ENCODE measurements around the gene ARV1.

The ARV1 gene

DNA sequence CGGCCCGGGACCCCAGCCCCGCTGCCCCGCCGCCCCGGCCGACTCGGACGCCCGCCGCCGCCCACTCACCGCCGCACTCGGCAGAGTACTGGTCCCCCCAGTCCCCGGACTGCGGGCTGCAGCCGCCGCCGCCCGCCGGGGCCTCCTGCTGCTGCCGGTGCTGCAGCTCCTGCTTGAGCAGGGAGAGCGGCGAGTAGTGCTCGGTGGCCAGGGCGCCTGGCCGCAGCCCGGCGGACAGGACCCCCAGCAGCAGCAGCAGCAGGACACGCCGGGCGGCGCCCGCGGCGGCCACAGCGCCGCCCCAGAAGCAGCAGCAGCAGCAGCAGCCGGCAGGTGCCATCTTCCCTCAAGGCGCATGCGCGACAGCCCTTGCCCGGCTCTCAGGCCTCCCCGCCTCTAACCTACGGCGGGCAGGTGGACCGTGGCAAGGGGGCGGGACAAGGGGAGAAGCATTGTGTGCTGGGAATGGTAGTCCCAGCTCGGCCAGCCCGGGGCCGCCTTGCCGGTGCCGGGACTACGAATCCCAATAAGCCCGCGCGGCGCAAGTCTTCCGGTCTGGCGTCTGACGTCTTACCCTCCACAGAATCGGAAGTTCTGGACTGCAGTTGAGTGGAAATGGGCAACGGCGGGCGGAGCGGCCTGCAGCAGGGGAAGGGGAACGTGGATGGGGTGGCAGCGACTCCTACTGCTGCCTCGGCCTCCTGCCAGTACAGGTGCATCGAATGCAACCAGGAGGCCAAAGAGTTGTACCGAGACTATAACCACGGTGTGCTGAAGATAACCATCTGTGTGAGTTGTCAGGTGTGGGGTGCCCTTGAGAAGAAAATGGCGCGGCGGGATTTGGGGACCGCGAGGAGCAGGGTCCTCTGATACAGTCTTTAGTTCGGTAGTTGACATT, at the start of gene ARV1, which contains the start of gene TTC13:
TSS of gene ARV1 (plus strand) at position 604 of the 898 bp plus-strand sequence. CDS start at position 616, 12 bp downstream.
TSS of gene TTC13 (minus strand) at position 371 of the 898 bp plus-strand sequence. CDS start at position 340, 31 bp downstream.
- WGBS (ENCODE audit: insufficient coverage, insufficient read length): no CpG with 5 or more reads among the region's 79 CpGs
- no peaks in the 10 kb centered on the region for H3K4me1 ChIP-seq (ENCODE audit: control insufficient read depth, insufficient read depth, low read length)
- H3K27ac ChIP-seq (ENCODE audit: low read length): no peak within 1 kb of the TSS

DNA sequence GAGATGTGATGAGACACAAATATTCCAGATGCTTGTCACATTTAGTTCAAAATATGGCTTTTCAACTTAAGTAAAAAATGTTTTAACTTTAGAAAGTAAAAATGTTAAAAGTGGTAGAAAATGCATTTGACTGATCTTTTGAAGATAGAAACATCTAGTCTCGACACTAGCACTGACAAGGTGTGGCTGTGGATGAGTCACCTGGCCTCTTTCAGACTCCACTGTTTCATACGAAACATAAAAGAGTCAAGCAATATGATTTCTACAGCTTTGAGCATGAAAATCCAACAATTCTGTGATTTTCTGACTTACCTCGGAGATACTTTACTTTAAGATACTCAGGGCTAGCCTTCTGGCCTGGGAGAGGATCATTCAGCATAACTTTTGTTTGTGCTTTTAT, 47.9 kb upstream of the ARV1 start:
- WGBS (ENCODE audit: insufficient coverage, insufficient read length): no CpG with 5 or more reads among the region's 3 CpGs
- Histone ChIP-seq H3K4me3 (ENCODE audit: low read length) (no peak overlapping the region), H3K36me3 (ENCODE audit: control insufficient read depth, insufficient read depth, low read length) (no peaks in the 10 kb centered on the region), H3K4me1 (ENCODE audit: control insufficient read depth, insufficient read depth, low read length) (no peaks in the 10 kb centered on the region), H3K27ac (ENCODE audit: low read length) (no peak overlapping the region), H3K9me3 (ENCODE audit: control insufficient read depth, insufficient read depth, low read length) (no peaks in the 10 kb centered on the region), H3K27me3 (ENCODE audit: control insufficient read depth, insufficient read depth, low read length) (no peaks in the 10 kb centered on the region)
- no peak for DNase-seq (ENCODE audit: low read depth, low spot score)

More for the DNA sequence above, at the start of gene ARV1, which contains the start of gene TTC13:
- H3K9me3 ChIP-seq (ENCODE audit: control insufficient read depth, insufficient read depth, low read length): no peaks in the 10 kb centered on the region
- DNase-seq (ENCODE audit: low read depth, low spot score): peak; percentile 89
- H3K36me3 ChIP-seq (ENCODE audit: control insufficient read depth, insufficient read depth, low read length): no peaks in the 10 kb centered on the region
- H3K27me3 ChIP-seq (ENCODE audit: control insufficient read depth, insufficient read depth, low read length): peaks cover 10% of the 10 kb centered on the region
- peak within 1 kb of the TSS; percentile 89 for H3K4me3 ChIP-seq (ENCODE audit: low read length)

DNA sequence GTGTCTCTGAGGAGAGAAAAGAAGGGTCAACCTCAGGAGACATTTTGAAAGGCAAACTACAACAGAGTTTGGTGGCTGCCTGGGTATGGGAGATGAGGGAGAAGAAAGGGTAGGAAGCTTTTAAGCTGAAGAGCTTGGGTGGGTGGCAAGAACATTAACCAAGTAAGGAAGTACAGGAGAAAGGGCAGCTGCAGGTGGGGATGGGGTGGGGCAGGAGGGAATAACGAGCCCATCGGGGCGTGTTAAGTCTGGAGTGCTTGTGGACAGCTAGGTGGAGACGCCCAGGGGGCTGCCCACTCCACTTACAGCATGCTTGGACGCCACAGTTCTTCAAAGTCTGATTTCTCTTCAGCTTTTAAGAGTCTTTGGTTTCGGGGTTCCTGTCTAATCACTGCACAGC, 43.0 kb upstream of the ARV1 start:
- H3K4me3 ChIP-seq (ENCODE audit: low read length): no peak overlapping the region
- H3K27ac ChIP-seq (ENCODE audit: low read length): no peak overlapping the region
- no peaks in the 10 kb centered on the region for H3K9me3 ChIP-seq (ENCODE audit: control insufficient read depth, insufficient read depth, low read length)
- no peaks in the 10 kb centered on the region for H3K36me3 ChIP-seq (ENCODE audit: control insufficient read depth, insufficient read depth, low read length)
- H3K27me3 ChIP-seq (ENCODE audit: control insufficient read depth, insufficient read depth, low read length): no peaks in the 10 kb centered on the region
- DNase-seq (ENCODE audit: low read depth, low spot score): no peak
- H3K4me1 ChIP-seq (ENCODE audit: control insufficient read depth, insufficient read depth, low read length): no peaks in the 10 kb centered on the region
- no CpG with 5 or more reads among the region's 6 CpGs for WGBS (ENCODE audit: insufficient coverage, insufficient read length)

DNA sequence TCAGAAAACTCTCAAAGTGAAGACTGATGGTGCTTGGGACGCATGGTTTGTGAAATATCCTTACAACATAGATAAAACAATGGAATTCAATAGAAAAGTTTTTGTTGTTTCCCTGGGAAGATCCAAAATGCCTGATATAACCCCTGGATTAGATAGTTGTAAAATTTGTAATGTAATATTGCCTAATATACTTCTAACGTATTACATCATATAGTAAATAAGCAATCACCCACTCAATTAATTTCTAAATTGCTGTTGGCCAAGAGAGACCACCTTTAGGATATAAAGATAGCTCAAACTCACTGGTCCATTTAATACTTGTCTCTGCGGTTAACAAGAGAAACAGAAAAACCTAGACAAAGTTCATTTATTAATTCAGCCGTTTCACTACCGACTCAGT, 42.4 kb upstream of the ARV1 start:
- Histone ChIP-seq H3K27ac (ENCODE audit: low read length) (no peak overlapping the region), H3K27me3 (ENCODE audit: control insufficient read depth, insufficient read depth, low read length) (no peaks in the 10 kb centered on the region), H3K4me3 (ENCODE audit: low read length) (no peak overlapping the region), H3K4me1 (ENCODE audit: control insufficient read depth, insufficient read depth, low read length) (no peaks in the 10 kb centered on the region), H3K36me3 (ENCODE audit: control insufficient read depth, insufficient read depth, low read length) (no peaks in the 10 kb centered on the region), H3K9me3 (ENCODE audit: control insufficient read depth, insufficient read depth, low read length) (no peaks in the 10 kb centered on the region)
- no CpG with 5 or more reads among the region's 5 CpGs for WGBS (ENCODE audit: insufficient coverage, insufficient read length)
- DNase-seq (ENCODE audit: low read depth, low spot score): no peak

DNA sequence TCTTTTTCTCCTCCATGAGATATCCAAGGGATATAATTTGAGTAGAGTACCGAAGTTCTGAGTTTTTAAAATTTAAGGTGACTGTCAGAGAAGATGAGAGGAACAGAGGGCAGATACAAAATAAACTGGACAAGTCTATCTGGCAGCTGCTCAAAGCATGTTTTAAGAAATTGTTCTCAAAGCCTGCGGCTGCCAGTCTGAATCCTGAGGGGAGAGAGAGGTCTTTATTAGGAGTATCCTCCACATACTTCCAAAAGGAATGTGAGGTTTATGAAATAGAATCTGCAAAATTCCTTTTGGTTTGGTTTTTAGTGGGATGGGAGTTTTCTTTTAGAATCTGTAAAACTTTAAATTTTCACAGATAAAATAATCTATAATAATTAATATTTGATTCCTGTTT, 41.5 kb upstream of the ARV1 start:
- DNase-seq (ENCODE audit: low read depth, low spot score): no peak
- Histone ChIP-seq H3K27me3 (ENCODE audit: control insufficient read depth, insufficient read depth, low read length) (no peaks in the 10 kb centered on the region), H3K4me1 (ENCODE audit: control insufficient read depth, insufficient read depth, low read length) (no peaks in the 10 kb centered on the region), H3K27ac (ENCODE audit: low read length) (no peak overlapping the region), H3K36me3 (ENCODE audit: control insufficient read depth, insufficient read depth, low read length) (no peaks in the 10 kb centered on the region), H3K9me3 (ENCODE audit: control insufficient read depth, insufficient read depth, low read length) (no peaks in the 10 kb centered on the region), H3K4me3 (ENCODE audit: low read length) (no peak overlapping the region)
- WGBS (ENCODE audit: insufficient coverage, insufficient read length): no CpG with 5 or more reads among the region's 2 CpGs

DNA sequence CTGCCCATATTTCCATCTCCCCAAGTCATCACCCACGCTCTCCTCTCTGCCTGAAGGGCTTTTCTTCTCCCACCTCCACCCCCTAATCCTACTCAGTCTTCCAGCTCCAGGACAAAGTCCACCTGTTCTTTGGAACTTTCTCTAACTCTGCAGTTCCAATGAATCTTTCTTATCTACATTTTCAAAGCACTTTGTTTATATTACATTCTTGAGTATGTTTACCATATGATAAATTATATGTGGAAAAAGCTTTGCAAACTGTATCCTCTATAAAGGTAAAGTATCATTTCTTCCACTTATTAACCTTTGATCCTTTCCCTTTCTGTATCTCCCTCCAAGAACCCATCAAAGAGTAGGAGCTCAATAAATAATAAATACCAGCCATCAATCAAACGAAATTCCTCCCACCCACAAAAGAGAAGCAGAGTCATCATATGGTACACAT, 39.9 kb upstream of the ARV1 start:
- no CpG with 5 or more reads among the region's 2 CpGs for WGBS (ENCODE audit: insufficient coverage, insufficient read length)
- Histone ChIP-seq H3K27me3 (ENCODE audit: control insufficient read depth, insufficient read depth, low read length) (no peaks in the 10 kb centered on the region), H3K4me1 (ENCODE audit: control insufficient read depth, insufficient read depth, low read length) (no peaks in the 10 kb centered on the region), H3K36me3 (ENCODE audit: control insufficient read depth, insufficient read depth, low read length) (no peaks in the 10 kb centered on the region), H3K9me3 (ENCODE audit: control insufficient read depth, insufficient read depth, low read length) (no peaks in the 10 kb centered on the region), H3K4me3 (ENCODE audit: low read length) (no peak overlapping the region), H3K27ac (ENCODE audit: low read length) (no peak overlapping the region)
- DNase-seq (ENCODE audit: low read depth, low spot score): no peak

DNA sequence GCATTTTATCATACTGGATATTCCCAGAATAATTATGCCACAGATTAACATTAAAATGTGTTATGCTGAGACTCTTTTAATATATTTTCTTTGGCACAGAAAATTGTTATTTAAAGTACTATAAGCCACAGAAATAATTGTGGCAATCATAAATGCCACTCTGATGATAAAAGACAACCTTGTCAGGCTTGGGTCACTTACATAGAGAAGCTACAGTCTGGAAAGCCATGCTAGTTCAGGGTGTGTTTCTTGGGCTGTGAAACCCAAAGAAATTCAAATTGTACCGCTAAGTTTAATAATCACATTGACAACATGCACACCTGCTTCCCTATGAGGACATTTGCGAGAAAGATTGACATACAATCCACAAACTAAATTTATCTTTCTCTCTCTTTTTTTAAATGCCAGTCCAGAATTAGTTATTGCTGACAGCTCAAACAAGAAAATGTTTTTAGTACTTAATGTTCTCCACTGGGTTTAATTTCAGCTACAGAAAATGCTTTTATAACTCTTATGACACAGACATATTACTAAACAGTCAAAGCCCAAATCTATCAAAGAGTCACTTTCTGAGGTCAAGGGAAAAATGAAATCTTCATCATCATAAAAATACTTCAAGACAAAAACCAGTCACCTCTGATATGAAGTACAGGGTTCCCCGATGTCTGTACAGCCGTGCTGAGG, 38.9 kb upstream of the ARV1 start:
- Histone ChIP-seq H3K4me3 (ENCODE audit: low read length) (no peak overlapping the region), H3K4me1 (ENCODE audit: control insufficient read depth, insufficient read depth, low read length) (no peaks in the 10 kb centered on the region), H3K36me3 (ENCODE audit: control insufficient read depth, insufficient read depth, low read length) (no peaks in the 10 kb centered on the region), H3K27me3 (ENCODE audit: control insufficient read depth, insufficient read depth, low read length) (no peaks in the 10 kb centered on the region), H3K9me3 (ENCODE audit: control insufficient read depth, insufficient read depth, low read length) (no peaks in the 10 kb centered on the region), H3K27ac (ENCODE audit: low read length) (no peak overlapping the region)
- no peak for DNase-seq (ENCODE audit: low read depth, low spot score)
- WGBS (ENCODE audit: insufficient coverage, insufficient read length): no CpG with 5 or more reads among the region's 4 CpGs

DNA sequence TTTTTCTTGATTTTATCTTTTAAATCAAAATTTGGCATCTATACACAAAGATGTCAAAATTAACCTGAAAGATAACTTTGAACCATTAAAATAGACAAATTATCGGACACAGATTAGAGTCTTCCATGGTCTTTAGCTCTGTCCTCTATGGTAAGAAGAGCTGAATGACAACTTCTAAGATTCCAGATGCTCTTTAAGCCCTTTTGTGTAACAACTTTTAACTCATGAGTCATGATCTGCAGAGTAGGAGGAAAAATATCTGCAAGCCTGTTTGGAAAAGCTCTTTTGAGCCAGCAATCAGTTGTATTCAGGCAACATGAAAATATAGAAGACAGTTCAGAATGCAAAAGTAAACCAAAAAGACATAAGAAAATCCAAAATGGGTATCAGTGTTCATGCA, 38.0 kb upstream of the ARV1 start:
- no peaks in the 10 kb centered on the region for H3K4me1 ChIP-seq (ENCODE audit: control insufficient read depth, insufficient read depth, low read length)
- no CpG with 5 or more reads among the region's 1 CpG for WGBS (ENCODE audit: insufficient coverage, insufficient read length)
- H3K27ac ChIP-seq (ENCODE audit: low read length): no peak overlapping the region
- no peaks in the 10 kb centered on the region for H3K36me3 ChIP-seq (ENCODE audit: control insufficient read depth, insufficient read depth, low read length)
- H3K4me3 ChIP-seq (ENCODE audit: low read length): no peak overlapping the region
- H3K27me3 ChIP-seq (ENCODE audit: control insufficient read depth, insufficient read depth, low read length): no peaks in the 10 kb centered on the region
- H3K9me3 ChIP-seq (ENCODE audit: control insufficient read depth, insufficient read depth, low read length): no peaks in the 10 kb centered on the region
- no peak for DNase-seq (ENCODE audit: low read depth, low spot score)

DNA sequence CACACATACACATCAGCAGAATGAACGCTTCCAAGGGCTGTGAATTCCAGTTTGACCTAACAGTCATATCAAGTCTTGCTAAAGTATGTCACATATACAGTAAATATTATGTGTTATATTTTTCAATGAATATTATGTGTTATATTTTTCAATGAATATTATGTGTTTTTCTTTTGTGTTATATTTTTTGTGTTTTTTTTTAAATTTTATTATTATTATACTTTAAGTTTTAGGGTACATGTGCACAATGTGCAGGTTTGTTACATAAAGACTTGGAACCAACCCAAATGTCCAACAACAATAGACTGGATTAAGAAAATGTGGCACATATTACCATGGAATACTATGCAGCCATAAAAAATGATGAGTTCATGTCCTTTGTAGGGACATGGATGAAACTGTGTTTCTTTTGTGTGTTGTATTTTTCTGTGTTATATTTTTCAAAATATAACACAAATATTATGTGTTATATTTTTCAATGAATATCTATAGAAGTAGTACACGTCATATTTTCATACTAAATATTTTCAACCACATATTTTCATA, 35.8 kb upstream of the ARV1 start:
- no peak for DNase-seq (ENCODE audit: low read depth, low spot score)
- 100% methylated on average over 1 of the region's 2 CpGs for WGBS (ENCODE audit: insufficient coverage, insufficient read length)
- Histone ChIP-seq H3K27ac (ENCODE audit: low read length) (no peak overlapping the region), H3K36me3 (ENCODE audit: control insufficient read depth, insufficient read depth, low read length) (no peaks in the 10 kb centered on the region), H3K9me3 (ENCODE audit: control insufficient read depth, insufficient read depth, low read length) (no peaks in the 10 kb centered on the region), H3K4me1 (ENCODE audit: control insufficient read depth, insufficient read depth, low read length) (no peaks in the 10 kb centered on the region), H3K27me3 (ENCODE audit: control insufficient read depth, insufficient read depth, low read length) (no peaks in the 10 kb centered on the region), H3K4me3 (ENCODE audit: low read length) (no peak overlapping the region)

DNA sequence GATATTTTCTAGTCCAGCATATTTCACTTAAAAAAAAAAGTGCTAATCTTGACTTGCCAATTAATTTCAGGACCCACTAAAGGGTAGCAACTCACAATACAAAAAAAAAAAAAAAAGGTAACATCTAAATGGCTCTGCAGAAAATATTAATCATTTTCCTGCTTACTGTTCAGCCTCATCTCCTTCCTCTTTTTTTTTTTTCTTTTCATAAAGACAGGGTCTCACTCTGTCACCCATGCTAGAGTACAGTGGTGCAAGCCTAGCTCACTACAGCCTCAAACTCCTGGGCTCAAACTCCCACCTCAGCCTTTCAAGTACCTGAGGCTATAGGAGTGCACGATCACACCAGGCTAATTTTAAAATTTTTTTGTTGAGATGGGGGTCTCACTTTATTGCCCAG, 30.6 kb upstream of the ARV1 start:
- Histone ChIP-seq H3K27ac (ENCODE audit: low read length) (no peak overlapping the region), H3K9me3 (ENCODE audit: control insufficient read depth, insufficient read depth, low read length) (no peaks in the 10 kb centered on the region), H3K4me3 (ENCODE audit: low read length) (no peak overlapping the region), H3K36me3 (ENCODE audit: control insufficient read depth, insufficient read depth, low read length) (no peaks in the 10 kb centered on the region), H3K4me1 (ENCODE audit: control insufficient read depth, insufficient read depth, low read length) (no peaks in the 10 kb centered on the region), H3K27me3 (ENCODE audit: control insufficient read depth, insufficient read depth, low read length) (no peaks in the 10 kb centered on the region)
- DNase-seq (ENCODE audit: low read depth, low spot score): no peak
- WGBS (ENCODE audit: insufficient coverage, insufficient read length): no CpG with 5 or more reads among the region's 1 CpG

Measured in iPS DF 6.9 (cell line).